Activated T-helper 17 cell treated with anti-CD3 and anti-CD28 coated beads, Interleukin-2, amount 50 U/mL, for 72 hours (primary cell): ENCODE results near the gene KAT2B. TPM values are rescaled to one million over a fixed set of nuclear protein-coding genes. Genes with fewer than 3 reads are reported as not detected.

Experiments used
- ATAC-seq: fragments of 150-1000 bp; cut with Tn5 transposase; replicated peaks from 2 replicates; pipeline ENCODE4 v1.10.0; 2021; ENCODE audit warnings: mild to moderate bottlenecking, moderate library complexity
- H3K27ac Mint-ChIP-seq: one replicate; pipeline ENCODE4 v1.8.0; 2022; ENCODE audit warnings: mixed read lengths
- H3K27me3 Mint-ChIP-seq: one replicate; pipeline ENCODE4 v1.8.0; 2022; ENCODE audit warnings: mixed read lengths
- H3K36me3 Mint-ChIP-seq: one replicate; pipeline ENCODE4 v1.8.0; 2022; ENCODE audit warnings: low read depth, mild to moderate bottlenecking, mixed read lengths
- H3K4me1 Mint-ChIP-seq: one replicate; pipeline ENCODE4 v1.8.0; 2022; ENCODE audit warnings: mixed read lengths
- H3K4me3 Mint-ChIP-seq: one replicate; pipeline ENCODE4 v1.8.0; 2022; ENCODE audit warnings: mild to moderate bottlenecking, mixed read lengths
- H3K9me3 Mint-ChIP-seq: one replicate; pipeline ENCODE4 v1.8.0; 2022; ENCODE audit warnings: mixed read lengths
- total RNA-seq, 2 donors: library from RNA; stranded (reverse); gene quantifications; one replicate each; pipeline ENCODE4 v1.2.3, GENCODE V29; 2022

The KAT2B gene
- total RNA-seq, 2 donors from 2014 or later, result 109 to 143 TPM

GRCh38 chr3:20083253-20083652 lies 43.0 kb downstream of the KAT2B start:
- no peaks in the 10 kb centered on the region for H3K27me3 Mint-ChIP-seq
- peaks cover 30% of the 10 kb centered on the region for H3K4me1 Mint-ChIP-seq
- H3K9me3 Mint-ChIP-seq, result no peaks in the 10 kb centered on the region
- peak overlapping the region; percentile 22 for H3K27ac Mint-ChIP-seq
- H3K4me3 Mint-ChIP-seq, result no peak overlapping the region
- ATAC-seq, result no peak
- peaks cover 72% of the 10 kb centered on the region for H3K36me3 Mint-ChIP-seq

- H3K9me3 Mint-ChIP-seq, result no peaks in the 10 kb centered on the region
- peaks cover 74% of the 10 kb centered on the region for H3K36me3 Mint-ChIP-seq
- peak overlapping the region; percentile 22 for H3K27ac Mint-ChIP-seq
- H3K4me1 Mint-ChIP-seq, result peaks cover 30% of the 10 kb centered on the region
- H3K4me3 Mint-ChIP-seq, result no peak overlapping the region
- H3K27me3 Mint-ChIP-seq, result no peaks in the 10 kb centered on the region
- no peak for ATAC-seq
Measured at GRCh38 chr3:20083953-20084352, 43.7 kb downstream of the KAT2B start.

- Mint-ChIP-seq H3K9me3 (peaks cover 5% of the 10 kb centered on the region), H3K27me3 (no peaks in the 10 kb centered on the region), H3K36me3 (peaks cover 91% of the 10 kb centered on the region), H3K27ac (peak overlapping the region; percentile 21), H3K4me3 (peak overlapping the region; percentile 9), H3K4me1 (peaks cover 34% of the 10 kb centered on the region)
- ATAC-seq, result no peak
Measured at GRCh38 chr3:20091331-20092047, 51.2 kb downstream of the KAT2B start.

GRCh38 chr3:20095470-20095869 lies 55.2 kb downstream of the KAT2B start:
- Mint-ChIP-seq H3K27me3 (no peaks in the 10 kb centered on the region), H3K9me3 (peaks cover 5% of the 10 kb centered on the region), H3K4me3 (no peak overlapping the region), H3K27ac (peak overlapping the region; percentile 34), H3K36me3 (peaks cover 88% of the 10 kb centered on the region), H3K4me1 (peaks cover 46% of the 10 kb centered on the region)
- no peak for ATAC-seq

- Mint-ChIP-seq H3K4me3 (no peak overlapping the region), H3K4me1 (peaks cover 47% of the 10 kb centered on the region), H3K9me3 (peaks cover 5% of the 10 kb centered on the region), H3K27ac (peak overlapping the region; percentile 34), H3K36me3 (peaks cover 87% of the 10 kb centered on the region), H3K27me3 (no peaks in the 10 kb centered on the region)
- no peak for ATAC-seq
Measured at GRCh38 chr3:20096135-20096685, 56.0 kb downstream of the KAT2B start.

GRCh38 chr3:20097015-20097414 lies 56.8 kb downstream of the KAT2B start:
- H3K36me3 Mint-ChIP-seq, result peaks cover 86% of the 10 kb centered on the region
- H3K9me3 Mint-ChIP-seq, result peaks cover 5% of the 10 kb centered on the region
- no peak for ATAC-seq
- H3K27ac Mint-ChIP-seq, result peak overlapping the region; percentile 34
- H3K4me1 Mint-ChIP-seq, result peaks cover 45% of the 10 kb centered on the region
- no peaks in the 10 kb centered on the region for H3K27me3 Mint-ChIP-seq
- H3K4me3 Mint-ChIP-seq, result no peak overlapping the region

- peak overlapping the region; percentile 73 for H3K4me3 Mint-ChIP-seq
- peaks cover 3% of the 10 kb centered on the region for H3K9me3 Mint-ChIP-seq
- ATAC-seq, result no peak
- H3K27me3 Mint-ChIP-seq, result no peaks in the 10 kb centered on the region
- H3K4me1 Mint-ChIP-seq, result peaks cover 48% of the 10 kb centered on the region
- H3K36me3 Mint-ChIP-seq, result peaks cover 88% of the 10 kb centered on the region
- peak overlapping the region; percentile 95 for H3K27ac Mint-ChIP-seq
Measured at GRCh38 chr3:20099060-20099459, 58.8 kb downstream of the KAT2B start.

- peaks cover 47% of the 10 kb centered on the region for H3K4me1 Mint-ChIP-seq
- no peaks in the 10 kb centered on the region for H3K9me3 Mint-ChIP-seq
- no peak for ATAC-seq
- peak overlapping the region; percentile 73 for H3K4me3 Mint-ChIP-seq
- no peaks in the 10 kb centered on the region for H3K27me3 Mint-ChIP-seq
- peaks cover 82% of the 10 kb centered on the region for H3K36me3 Mint-ChIP-seq
- peak overlapping the region; percentile 95 for H3K27ac Mint-ChIP-seq
Measured at GRCh38 chr3:20100151-20100550, 59.9 kb downstream of the KAT2B start.

- Mint-ChIP-seq H3K9me3 (no peaks in the 10 kb centered on the region), H3K4me1 (peaks cover 44% of the 10 kb centered on the region), H3K27me3 (no peaks in the 10 kb centered on the region), H3K36me3 (peaks cover 73% of the 10 kb centered on the region), H3K4me3 (peak overlapping the region; percentile 73), H3K27ac (peak overlapping the region; percentile 95)
- no peak for ATAC-seq
Measured at GRCh38 chr3:20101041-20101440, 60.8 kb downstream of the KAT2B start.

- Mint-ChIP-seq H3K9me3 (no peaks in the 10 kb centered on the region), H3K4me1 (peaks cover 44% of the 10 kb centered on the region), H3K4me3 (peak overlapping the region; percentile 77), H3K27ac (peak overlapping the region; percentile 87), H3K27me3 (no peaks in the 10 kb centered on the region), H3K36me3 (peaks cover 65% of the 10 kb centered on the region)
- ATAC-seq, result peak; percentile 68
Measured at GRCh38 chr3:20103731-20104130, 63.5 kb downstream of the KAT2B start.

- Mint-ChIP-seq H3K9me3 (no peaks in the 10 kb centered on the region), H3K27me3 (no peaks in the 10 kb centered on the region), H3K4me1 (peaks cover 44% of the 10 kb centered on the region), H3K4me3 (peak overlapping the region; percentile 77), H3K36me3 (peaks cover 65% of the 10 kb centered on the region), H3K27ac (peak overlapping the region; percentile 87)
- ATAC-seq, result peak; percentile 86
Measured at GRCh38 chr3:20104167-20104661, 64.0 kb downstream of the KAT2B start.

- Mint-ChIP-seq H3K27ac (peak overlapping the region; percentile 87), H3K36me3 (peaks cover 67% of the 10 kb centered on the region)
Measured at GRCh38 chr3:20105513-20106280, 65.5 kb downstream of the KAT2B start.

GRCh38 chr3:20107722-20108121 lies 67.5 kb downstream of the KAT2B start:
- H3K36me3 Mint-ChIP-seq, result peaks cover 71% of the 10 kb centered on the region
- H3K9me3 Mint-ChIP-seq, result no peaks in the 10 kb centered on the region
- peaks cover 32% of the 10 kb centered on the region for H3K4me1 Mint-ChIP-seq
- no peak for ATAC-seq
- H3K27me3 Mint-ChIP-seq, result no peaks in the 10 kb centered on the region
- no peak overlapping the region for H3K27ac Mint-ChIP-seq
- H3K4me3 Mint-ChIP-seq, result no peak overlapping the region

More at GRCh38 chr3:20105513-20106280, 65.5 kb downstream of the KAT2B start:
- H3K27me3 Mint-ChIP-seq, result no peaks in the 10 kb centered on the region
- peaks cover 36% of the 10 kb centered on the region for H3K4me1 Mint-ChIP-seq
- peak overlapping the region; percentile 77 for H3K4me3 Mint-ChIP-seq
- no peak for ATAC-seq
- no peaks in the 10 kb centered on the region for H3K9me3 Mint-ChIP-seq

- Mint-ChIP-seq H3K9me3 (no peaks in the 10 kb centered on the region), H3K4me1 (peaks cover 34% of the 10 kb centered on the region), H3K27ac (peak overlapping the region; percentile 60), H3K36me3 (peaks cover 75% of the 10 kb centered on the region), H3K27me3 (no peaks in the 10 kb centered on the region), H3K4me3 (peak overlapping the region; percentile 8)
- ATAC-seq, result no peak
Measured at GRCh38 chr3:20108869-20109268, 68.6 kb downstream of the KAT2B start.
